ENCODE measurements around the gene CAMKMT. TPM values are rescaled to one million over a fixed set of nuclear protein-coding genes. Genes with fewer than 3 reads are reported as not detected.

Gene CAMKMT
- total RNA-seq, 6 donors from 2014 or later = 7.7 to 17.8 (median 12.2) TPM

DNA sequence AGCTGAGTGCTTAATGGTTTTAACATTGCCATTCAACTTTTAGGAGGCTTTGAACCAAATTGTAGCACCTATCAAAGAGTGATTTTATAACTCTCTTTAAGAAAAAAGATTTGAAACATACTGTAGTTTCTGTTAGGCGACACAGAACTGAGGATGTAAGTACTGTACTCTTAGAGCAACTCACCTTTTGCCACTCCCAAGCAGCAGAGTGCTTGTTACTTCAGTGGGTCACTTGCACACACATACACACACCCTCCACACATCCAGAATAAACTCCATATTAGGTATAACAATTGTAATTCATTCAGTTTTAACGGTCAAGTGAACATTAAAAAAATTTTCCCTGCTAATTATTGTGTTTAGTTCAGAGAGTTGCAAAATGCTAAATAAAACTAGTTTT is 118.3 kb downstream of the CAMKMT start:
- H3K27ac ChIP-seq = no peak overlapping the region
- no peak for DNase-seq
- no peaks in the 10 kb centered on the region for H3K36me3 ChIP-seq
- no peak overlapping the region for H3K4me3 ChIP-seq
- 89 to 99% methylated on average over 2 of the region's 2 CpGs for WGBS, 2 donors
- TF ChIP-seq EP300 (IDR thresholded peaks at IDR 0.05) (no peak), CTCF (IDR thresholded peaks at IDR 0.05) (no peak), POLR2A (IDR thresholded peaks at IDR 0.05) (no peak), POLR2AphosphoS5 (IDR thresholded peaks at IDR 0.05) (no peak)
- no peak for ATAC-seq (ENCODE audit: low FRiP score in 2 of 2)
- H3K4me1 ChIP-seq = peaks cover 0 to 5% (median 0%) of the 10 kb centered on the region in 4 donors
- no peaks in the 10 kb centered on the region for H3K9me3 ChIP-seq
- no peaks in the 10 kb centered on the region for H3K27me3 ChIP-seq

GRCh38 chr2:44487052-44487451 is 125.3 kb downstream of the CAMKMT start:
- Histone ChIP-seq H3K4me1 (no peaks in the 10 kb centered on the region), H3K9me3 (no peaks in the 10 kb centered on the region), H3K4me3 (no peak overlapping the region), H3K36me3 (no peaks in the 10 kb centered on the region), H3K27ac (no peak overlapping the region), H3K27me3 (no peaks in the 10 kb centered on the region)
- 96 to 100% methylated on average over 1 of the region's 1 CpG for WGBS, 2 donors
- ATAC-seq (ENCODE audit: low FRiP score in 2 of 2) = no peak
- DNase-seq = no peak
- no peak for TF ChIP-seq CTCF (IDR thresholded peaks at IDR 0.05)

DNA sequence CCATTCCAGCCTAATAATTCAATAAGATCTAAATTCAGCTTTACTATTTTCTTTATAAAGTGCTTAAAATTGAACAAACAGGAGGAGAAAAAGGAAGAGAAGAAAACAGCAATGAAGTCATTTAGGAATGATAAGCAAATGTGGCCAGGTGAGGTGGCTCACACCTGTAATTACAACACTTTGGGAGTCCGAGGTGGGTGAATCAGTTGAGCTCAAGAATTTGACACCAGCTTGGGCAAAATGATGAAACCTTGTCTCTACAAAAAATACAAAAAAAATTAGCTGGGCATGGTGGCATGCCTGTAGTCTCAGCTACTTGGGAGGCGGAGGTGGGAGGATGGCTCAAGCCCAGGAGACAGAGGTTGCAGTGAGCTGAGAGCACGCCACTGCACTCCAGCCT is 129.0 kb downstream of the CAMKMT start:
- WGBS, 2 donors = 94% methylated on average over 3 of the region's 3 CpGs

GRCh38 chr2:44494006-44494405 is 132.3 kb downstream of the CAMKMT start:
- no peaks in the 10 kb centered on the region for H3K27me3 ChIP-seq
- no peak overlapping the region for H3K4me3 ChIP-seq
- no peak for TF ChIP-seq CTCF (IDR thresholded peaks at IDR 0.05)
- no peak for TF ChIP-seq POLR2A (IDR thresholded peaks at IDR 0.05)
- TF ChIP-seq POLR2AphosphoS5 (IDR thresholded peaks at IDR 0.05) = no peak
- TF ChIP-seq EP300 (IDR thresholded peaks at IDR 0.05) = no peak
- DNase-seq = no peak
- WGBS, 2 donors = 88 to 89% methylated on average over 2 of the region's 2 CpGs
- ATAC-seq (ENCODE audit: low FRiP score in 2 of 2) = no peak
- no peaks in the 10 kb centered on the region for H3K9me3 ChIP-seq
- no peak overlapping the region for H3K27ac ChIP-seq
- no peaks in the 10 kb centered on the region for H3K36me3 ChIP-seq
- H3K4me1 ChIP-seq = no peaks in the 10 kb centered on the region

More for the DNA sequence above, 129.0 kb downstream of the CAMKMT start:
- no peaks in the 10 kb centered on the region for H3K4me1 ChIP-seq
- no peaks in the 10 kb centered on the region for H3K27me3 ChIP-seq
- ATAC-seq (ENCODE audit: low FRiP score in 2 of 2) (no peak), DNase-seq (no peak)
- H3K36me3 ChIP-seq = no peaks in the 10 kb centered on the region
- H3K9me3 ChIP-seq = no peaks in the 10 kb centered on the region
- no peak overlapping the region for H3K4me3 ChIP-seq
- no peak for TF ChIP-seq POLR2AphosphoS5 (IDR thresholded peaks at IDR 0.05)
- TF ChIP-seq CTCF (IDR thresholded peaks at IDR 0.05) = no peak
- TF ChIP-seq EP300 (IDR thresholded peaks at IDR 0.05) = no peak
- no peak overlapping the region for H3K27ac ChIP-seq

DNA sequence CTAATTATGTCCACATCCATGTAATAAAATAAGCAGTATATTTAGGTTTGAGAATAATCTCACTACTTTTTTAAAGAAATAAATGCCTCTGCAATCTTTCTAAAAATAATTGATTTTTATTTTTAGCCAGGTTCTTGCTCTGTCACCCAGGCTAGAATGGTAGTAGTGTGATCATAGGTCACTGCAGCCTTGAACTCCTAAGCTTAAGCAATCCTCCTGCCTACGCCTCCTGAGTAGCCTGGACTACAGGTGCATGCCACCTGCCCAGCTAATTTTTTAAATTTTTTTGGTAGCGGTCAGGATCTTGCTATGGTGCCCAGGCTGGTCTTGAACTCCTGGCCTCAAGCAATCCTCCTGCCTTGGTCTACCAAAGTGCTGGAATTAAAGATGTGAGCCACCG is 133.3 kb downstream of the CAMKMT start:
- H3K27ac ChIP-seq = no peak overlapping the region
- ATAC-seq (ENCODE audit: low FRiP score in 2 of 2) = no peak
- H3K9me3 ChIP-seq = no peaks in the 10 kb centered on the region
- DNase-seq = no peak
- H3K36me3 ChIP-seq = no peaks in the 10 kb centered on the region
- H3K4me1 ChIP-seq = no peaks in the 10 kb centered on the region
- no peaks in the 10 kb centered on the region for H3K27me3 ChIP-seq
- WGBS, 2 donors = 97 to 100% methylated on average over 3 of the region's 3 CpGs
- H3K4me3 ChIP-seq = no peak overlapping the region
- TF ChIP-seq EP300 (IDR thresholded peaks at IDR 0.05) = no peak
- TF ChIP-seq CTCF (IDR thresholded peaks at IDR 0.05) = no peak
- TF ChIP-seq POLR2A (IDR thresholded peaks at IDR 0.05) = no peak
- TF ChIP-seq POLR2AphosphoS5 (IDR thresholded peaks at IDR 0.05) = no peak
